GM12891 (cell line): ENCODE measurements around the gene PPP1R12A.

Source experiments
- PAX5 ChIP-seq: IDR thresholded peaks from 2 replicates; pipeline ENCODE4 v1.6.1; 2011; ENCODE audit warnings: low read length, moderate library complexity, mild to moderate bottlenecking; ENCODE audit not compliant: insufficient read depth, severe bottlenecking
- POLR2A ChIP-seq: IDR thresholded peaks from 2 replicates; pipeline ENCODE4 v1.6.1; 2011; ENCODE audit warnings: low read depth, low read length, control low read depth
- POLR2AphosphoS5 ChIP-seq: IDR thresholded peaks from 2 replicates; pipeline ENCODE4 v1.6.1; 2011; ENCODE audit warnings: low read depth, low read length, control low read depth
- POU2F2 ChIP-seq: IDR thresholded peaks from 2 replicates; pipeline ENCODE4 v1.6.1; 2011; ENCODE audit warnings: low read depth, mild to moderate bottlenecking, control low read depth, low read length, moderate library complexity
- TAF1 ChIP-seq: IDR thresholded peaks from 2 replicates; pipeline ENCODE4 v1.6.1; 2011; ENCODE audit warnings: low read depth, low read length, control low read depth

GRCh38 chr12:79871621-79872020 is 63.3 kb downstream of the PPP1R12A start:
- TF ChIP-seq POLR2A, result no peak
- TF ChIP-seq POLR2AphosphoS5, result no peak
- no peak for TF ChIP-seq PAX5
- TF ChIP-seq POU2F2, result no peak
- TF ChIP-seq TAF1, result no peak
